GM18951 (cell line): Measurements from ENCODE around the gene HOATZ.

Source experiments
- POLR2A ChIP-seq: IDR thresholded peaks from 4 replicates; pipeline ENCODE4 v1.6.1; 2011; ENCODE audit warnings: mild to moderate bottlenecking; ENCODE audit not compliant: insufficient read length, insufficient read depth; ENCODE audit errors: extremely low read depth
- in situ Hi-C: fragments of 300-500 bp; cut with MboI; formaldehyde crosslinking; loops from one replicate; pipeline ENCODE4 v1.12.0; 2022; ENCODE audit warnings: low sequenced_read_pairs, mixed read lengths, inconsistent platforms; ENCODE audit not compliant: unreplicated experiment

Gene HOATZ

GRCh38 chr11:111514216-111515031 lies at the start of gene HOATZ:
TSS of gene HOATZ (plus strand) at chr11:111514778. CDS start at chr11:111514785, 7 bp downstream.
- TF ChIP-seq POLR2A, result no peak
- in situ Hi-C loops, result no loop called here

GRCh38 chr11:111465400-111465799 lies 49.2 kb upstream of the HOATZ start:
- in situ Hi-C loops, result no loop called here
- no peak for TF ChIP-seq POLR2A

GRCh38 chr11:111466615-111467014 lies 48.0 kb upstream of the HOATZ start:
- in situ Hi-C loops, result no loop called here
- no peak for TF ChIP-seq POLR2A

- in situ Hi-C loops, result no loop called here
- no peak for TF ChIP-seq POLR2A
Observed at GRCh38 chr11:111469200-111469599, 45.4 kb upstream of the HOATZ start.

GRCh38 chr11:111472228-111472627 lies 42.4 kb upstream of the HOATZ start:
- in situ Hi-C loops, result no loop called here

GRCh38 chr11:111474432-111474831 lies 40.1 kb upstream of the HOATZ start:
- TF ChIP-seq POLR2A, result no peak
- in situ Hi-C loops, result no loop called here

More at GRCh38 chr11:111472228-111472627, 42.4 kb upstream of the HOATZ start:
- no peak for TF ChIP-seq POLR2A

GRCh38 chr11:111476366-111476765 lies 38.2 kb upstream of the HOATZ start:
- no peak for TF ChIP-seq POLR2A
- in situ Hi-C loops, result no loop called here

- in situ Hi-C loops, result no loop called here
- TF ChIP-seq POLR2A, result no peak
Observed at GRCh38 chr11:111476956-111477355, 37.6 kb upstream of the HOATZ start.

- TF ChIP-seq POLR2A, result no peak
- in situ Hi-C loops, result no loop called here
Observed at GRCh38 chr11:111477898-111478297, 36.7 kb upstream of the HOATZ start.

- in situ Hi-C loops, result no loop called here
Observed at GRCh38 chr11:111479666-111480065, 34.9 kb upstream of the HOATZ start.

GRCh38 chr11:111483431-111483830 lies 31.1 kb upstream of the HOATZ start:
- TF ChIP-seq POLR2A, result no peak
- in situ Hi-C loops, result no loop called here

More at GRCh38 chr11:111479666-111480065, 34.9 kb upstream of the HOATZ start:
- TF ChIP-seq POLR2A, result no peak

GRCh38 chr11:111490496-111490895 lies 24.1 kb upstream of the HOATZ start:
- in situ Hi-C loops, result no loop called here
- TF ChIP-seq POLR2A, result no peak

- in situ Hi-C loops, result no loop called here
- no peak for TF ChIP-seq POLR2A
Observed at GRCh38 chr11:111494040-111494439, 20.5 kb upstream of the HOATZ start.

- TF ChIP-seq POLR2A, result no peak
- in situ Hi-C loops, result no loop called here
Observed at GRCh38 chr11:111499483-111499882, 15.1 kb upstream of the HOATZ start.
